Globus pallidus (tissue), 1 donor: ENCODE data around the gene TRNP1.

ENCODE experiments used
- DNase-seq: peaks from one replicate; pipeline ENCODE4 v3.0.0-alpha.2; 2015; ENCODE audit warnings: low spot score

Gene TRNP1

DNA sequence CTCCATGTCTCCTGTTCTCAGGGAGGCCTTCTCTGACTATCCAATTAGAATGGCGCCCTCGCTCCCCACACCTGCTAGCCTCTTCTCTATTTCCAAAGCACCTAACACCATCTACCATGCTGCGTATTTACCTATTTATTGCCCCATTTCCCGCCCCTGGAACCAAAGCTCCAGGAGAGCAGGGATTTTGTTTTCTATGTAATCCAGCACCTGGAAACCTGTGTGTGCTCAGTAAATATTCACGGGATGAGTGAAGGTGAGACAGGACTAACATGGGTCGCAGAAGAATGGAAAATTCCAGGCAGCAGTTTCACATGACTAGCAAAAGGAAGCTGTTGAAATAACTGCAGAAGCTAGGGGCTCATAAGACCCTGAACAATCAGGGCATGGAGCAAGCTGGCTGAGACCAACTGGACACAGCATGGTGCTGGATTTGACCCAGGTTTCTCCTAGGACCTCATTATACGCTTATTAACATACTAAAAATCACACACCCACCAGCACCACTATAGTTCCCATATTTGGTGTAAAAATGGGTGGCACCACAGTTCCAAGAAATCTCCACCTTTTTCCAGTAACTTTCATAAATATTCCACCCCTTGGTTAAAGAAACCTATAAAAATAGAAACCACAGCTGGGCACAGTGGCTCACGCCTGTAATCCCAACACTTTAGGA is 34.2 kb downstream of the TRNP1 start:
- no peak for DNase-seq

DNA sequence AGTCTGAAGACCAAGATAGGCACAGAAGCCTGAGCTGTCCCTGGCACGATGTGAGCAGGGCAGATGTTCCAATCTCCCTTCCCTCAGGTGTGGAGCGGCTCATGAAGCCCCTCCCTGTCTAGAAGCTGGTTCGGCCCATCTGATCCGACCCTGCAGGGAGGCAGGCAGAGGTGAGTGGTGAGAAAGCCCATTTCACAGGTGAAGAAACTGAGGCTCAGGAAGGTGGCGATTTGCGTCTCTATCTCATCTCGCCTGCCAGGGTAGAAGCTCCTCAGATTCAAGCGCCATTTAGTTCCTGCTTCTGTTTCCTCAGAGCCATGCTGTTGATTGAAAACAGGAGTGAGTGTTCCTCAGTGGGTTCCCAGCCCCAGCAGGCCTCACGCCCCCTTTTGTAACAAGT is 36.0 kb downstream of the TRNP1 start:
- DNase-seq = no peak

DNA sequence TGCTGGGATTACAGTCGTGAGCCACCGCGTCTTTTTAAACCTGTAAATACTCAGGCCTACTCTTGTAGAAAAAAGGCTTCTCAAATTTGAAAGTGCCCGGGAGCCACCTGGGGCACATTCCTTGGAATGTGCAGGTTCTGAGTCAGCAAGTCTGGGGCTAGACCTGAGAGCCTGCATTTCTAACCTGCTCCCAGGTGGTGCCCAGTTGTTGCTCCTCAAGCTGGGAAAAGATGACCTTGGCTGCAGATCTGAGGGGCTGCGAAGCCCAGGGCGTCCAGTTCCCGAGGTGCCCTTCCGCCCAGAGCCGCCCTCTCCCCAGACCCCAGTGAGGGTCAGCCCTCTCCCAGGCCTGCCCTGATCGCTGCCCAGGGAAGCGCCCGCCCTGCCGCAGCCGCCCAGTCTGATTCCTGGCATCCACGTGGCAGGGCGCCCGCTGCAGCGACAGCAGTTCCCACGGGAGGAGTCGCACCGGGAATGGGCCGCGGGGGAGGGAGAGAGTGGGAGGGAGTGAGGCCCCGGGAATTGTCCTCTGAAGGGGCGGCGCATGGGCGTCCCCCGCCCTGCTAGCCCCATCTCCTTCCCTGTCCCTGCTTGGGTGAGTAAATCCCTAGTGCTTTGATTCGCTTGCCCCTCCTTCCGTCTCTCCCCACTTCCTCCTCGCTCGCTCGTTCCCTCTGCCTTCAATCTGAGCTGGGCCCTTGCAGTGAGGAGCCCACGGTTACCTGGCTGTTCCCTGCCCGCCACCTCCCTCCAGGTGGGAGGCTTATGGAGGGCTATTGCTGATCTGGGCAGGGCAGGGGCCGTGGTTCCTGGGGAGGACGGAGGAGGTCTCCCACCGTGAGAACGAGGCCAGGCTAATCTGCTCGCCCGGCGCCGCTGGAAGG is 38.0 kb downstream of the TRNP1 start:
- no peak for DNase-seq

DNA sequence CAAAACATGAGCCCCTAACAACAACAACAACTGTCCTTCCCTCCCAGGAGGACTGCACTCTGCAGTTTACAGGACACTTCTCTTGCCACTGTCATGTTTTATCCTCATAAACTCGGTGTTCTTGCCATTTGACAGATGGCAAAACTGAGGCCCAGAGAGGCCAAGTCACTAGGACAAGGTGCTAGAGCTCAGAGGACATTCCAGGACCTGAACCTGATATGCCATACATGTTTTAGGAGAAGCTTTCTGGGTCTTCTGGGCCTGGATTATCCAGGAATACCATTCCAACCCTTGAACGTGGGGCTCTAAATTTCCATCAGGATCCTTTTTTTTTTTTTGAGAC is 38.6 kb downstream of the TRNP1 start:
- no peak for DNase-seq

DNA sequence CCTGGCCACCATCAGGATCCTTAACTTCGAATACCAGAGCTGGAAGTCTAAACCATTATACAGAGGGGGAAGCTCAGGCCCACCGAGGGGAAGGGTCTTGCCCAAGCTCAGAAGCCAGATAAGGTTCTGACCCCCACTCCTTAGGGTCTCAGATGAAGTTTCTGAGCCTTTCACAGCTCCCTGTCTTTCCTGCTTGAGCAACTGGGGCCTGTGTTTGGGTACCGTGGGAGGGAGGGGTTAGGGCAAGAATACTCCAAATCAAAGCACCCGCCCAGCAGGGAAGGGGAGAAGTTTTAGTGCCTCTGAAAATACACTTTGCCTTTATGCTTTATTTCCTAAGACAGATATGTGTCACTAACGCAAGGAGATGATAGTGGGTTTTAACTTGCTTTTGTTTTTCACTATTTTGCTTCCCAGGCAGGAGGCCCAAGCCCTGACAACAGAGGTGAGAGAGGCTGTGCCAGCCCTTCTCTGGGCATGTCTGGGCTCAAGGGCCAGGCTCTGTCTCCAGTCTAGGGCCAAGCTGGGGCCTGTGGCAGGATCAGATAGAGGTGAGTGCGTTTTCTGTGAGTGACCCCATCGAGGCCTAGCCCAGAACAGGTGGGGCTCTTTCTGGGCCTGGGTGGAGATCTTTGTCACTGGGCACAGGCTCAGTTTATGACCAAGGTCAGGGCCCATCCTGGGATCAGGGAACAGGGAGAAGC is 39.7 kb downstream of the TRNP1 start:
- no peak for DNase-seq

DNA sequence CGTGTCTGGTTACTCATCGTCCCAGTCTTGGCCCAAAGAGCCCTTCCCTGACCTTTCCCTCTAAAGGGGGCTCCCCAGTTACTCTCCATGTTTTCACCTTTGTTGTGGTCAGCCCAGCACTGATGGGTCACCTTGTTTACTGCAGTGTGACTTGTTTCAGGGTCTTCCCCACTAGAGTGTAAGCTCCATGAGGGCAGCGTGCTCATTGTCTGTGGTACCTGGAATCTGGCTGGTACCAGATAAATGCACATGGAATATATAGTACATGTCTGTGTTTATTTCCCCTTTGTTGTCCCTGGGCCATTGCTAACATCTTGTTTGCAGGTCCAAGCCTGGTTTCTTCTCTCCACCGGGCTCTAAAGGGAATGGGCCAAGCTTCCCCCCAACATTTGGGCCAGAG is 41.9 kb downstream of the TRNP1 start:
- no peak for DNase-seq

DNA sequence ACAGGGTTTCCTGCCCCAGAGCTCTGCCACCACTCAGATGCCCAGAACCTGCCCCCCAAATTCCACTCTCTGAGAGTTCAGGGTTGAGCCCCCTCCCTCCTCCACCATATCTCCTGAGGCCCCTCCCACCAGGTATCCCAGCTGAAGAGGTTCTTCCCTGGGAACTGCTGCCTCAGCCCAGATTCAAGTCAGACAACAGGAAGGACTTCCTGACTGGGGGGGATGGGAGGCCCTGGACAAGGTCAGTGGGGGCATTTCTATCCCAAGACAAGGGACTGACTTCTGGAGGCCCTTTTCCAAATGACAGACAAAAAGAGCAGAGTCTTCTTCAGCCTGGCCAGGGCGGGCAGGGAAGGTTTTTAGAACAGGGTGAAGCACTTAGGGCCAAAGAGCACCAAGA is 43.2 kb downstream of the TRNP1 start:
- DNase-seq = no peak

DNA sequence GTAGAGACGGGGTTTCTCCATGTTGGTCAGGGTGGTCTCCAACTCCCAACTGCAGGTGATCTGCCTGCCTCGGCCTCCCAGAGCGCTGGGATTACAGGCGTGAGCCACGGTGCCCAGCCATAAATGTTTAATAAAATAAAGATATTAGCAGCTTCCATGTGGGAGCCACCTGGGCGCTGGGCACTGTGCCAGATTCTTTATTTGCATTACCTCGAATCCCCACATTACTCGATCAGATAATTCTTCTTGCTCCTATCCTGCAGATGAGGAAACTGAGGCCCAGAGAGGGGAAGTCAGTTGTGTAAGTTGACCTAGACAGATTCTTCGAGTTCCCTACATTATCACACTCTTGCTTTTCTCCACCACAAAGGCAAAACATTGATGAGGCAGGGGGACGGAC is 44.0 kb downstream of the TRNP1 start:
- no peak for DNase-seq

DNA sequence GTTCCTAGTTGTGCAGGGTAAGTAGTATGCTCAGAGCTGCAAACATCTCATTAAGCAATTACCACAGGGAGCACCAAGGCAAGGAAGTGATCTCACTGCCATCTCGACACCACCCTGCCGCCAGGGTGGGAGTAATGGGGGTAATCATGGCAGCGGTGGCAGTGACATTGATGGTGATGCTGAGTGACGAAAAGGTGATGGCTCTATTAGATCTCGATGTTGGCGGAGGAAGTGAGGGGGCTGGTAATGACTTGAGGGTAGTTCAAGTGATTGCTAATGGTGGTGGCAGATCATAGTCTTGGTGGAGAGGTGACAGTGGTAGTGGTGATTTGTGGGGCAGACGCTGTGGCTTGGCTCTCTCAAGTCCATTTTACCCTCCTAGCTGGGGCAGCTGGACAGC is 44.5 kb downstream of the TRNP1 start:
- DNase-seq = no peak

DNA sequence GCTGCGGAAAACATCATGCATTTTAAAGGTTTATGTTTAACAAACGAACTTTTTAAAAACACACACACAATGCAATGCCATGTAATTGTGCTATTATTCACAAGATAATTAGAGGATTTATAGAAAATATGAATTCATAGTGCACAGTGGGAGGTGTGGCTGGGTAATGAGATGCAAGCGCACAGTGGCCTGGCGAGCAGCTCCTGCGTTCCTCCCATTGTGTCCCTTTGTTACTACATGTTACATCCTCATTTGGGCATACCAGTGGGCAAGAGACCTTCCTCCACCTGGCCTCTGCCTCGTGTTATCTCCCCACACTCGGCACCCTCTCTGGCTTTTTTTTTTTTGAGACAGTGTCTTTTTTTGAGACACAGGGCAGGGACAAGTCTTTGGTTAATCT is 49.2 kb downstream of the TRNP1 start:
- DNase-seq = no peak

DNA sequence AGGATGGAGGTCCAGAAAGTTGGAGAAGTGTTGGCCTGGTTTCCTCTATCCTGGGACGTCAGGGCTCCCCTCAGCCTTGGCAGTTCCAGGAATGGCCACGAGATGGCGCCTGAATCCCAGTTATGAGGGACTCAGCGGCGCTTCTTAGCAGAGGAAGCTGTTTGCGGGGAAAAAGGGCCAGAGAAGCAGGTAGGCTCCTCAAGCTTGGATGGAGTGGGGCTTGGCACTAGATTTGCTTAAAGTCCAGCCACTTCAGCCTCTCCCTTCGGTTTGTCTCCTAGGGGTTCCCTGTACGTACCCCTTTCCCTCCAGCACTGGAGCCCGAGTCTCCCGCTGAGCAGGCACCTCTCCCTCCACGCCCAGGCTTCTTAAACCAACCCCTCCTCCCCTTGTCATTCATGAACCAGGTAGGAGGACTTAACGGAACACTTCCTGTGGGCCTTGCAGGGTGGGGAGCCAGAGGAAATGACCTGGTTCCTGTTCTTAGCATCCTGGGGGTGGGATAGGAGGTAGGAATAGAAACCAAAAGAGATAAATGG is 51.2 kb downstream of the TRNP1 start:
- peak; percentile 66 for DNase-seq

DNA sequence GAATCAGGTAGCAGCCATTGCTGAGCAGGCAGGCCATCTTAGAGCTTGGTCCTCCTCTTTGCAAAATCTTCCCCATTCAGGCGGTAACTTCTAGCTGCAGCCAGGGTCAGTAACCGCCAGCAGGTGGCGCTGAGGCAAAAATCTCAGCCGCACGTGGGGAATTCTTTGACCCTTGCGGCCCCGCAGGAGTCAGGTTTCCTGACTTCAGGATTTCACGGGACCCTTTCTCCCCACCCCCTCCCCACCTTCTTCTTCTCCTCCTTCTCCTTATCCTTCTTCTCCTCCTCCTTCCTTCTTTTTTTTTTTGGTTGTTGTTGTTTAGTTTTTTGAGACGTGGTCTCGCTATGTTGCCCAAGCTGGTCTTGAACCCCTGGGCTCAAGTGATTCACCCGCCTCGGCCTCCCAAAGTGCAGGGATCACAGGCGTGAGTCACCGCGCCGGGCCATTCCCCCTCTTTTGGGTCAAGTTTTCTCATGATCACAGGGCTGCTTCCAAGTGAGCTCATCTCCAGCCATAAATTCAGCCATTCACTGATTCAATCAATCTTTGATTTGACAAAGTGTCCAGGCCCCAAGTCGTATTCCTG is 52.6 kb downstream of the TRNP1 start:
- peak; percentile 40 for DNase-seq

DNA sequence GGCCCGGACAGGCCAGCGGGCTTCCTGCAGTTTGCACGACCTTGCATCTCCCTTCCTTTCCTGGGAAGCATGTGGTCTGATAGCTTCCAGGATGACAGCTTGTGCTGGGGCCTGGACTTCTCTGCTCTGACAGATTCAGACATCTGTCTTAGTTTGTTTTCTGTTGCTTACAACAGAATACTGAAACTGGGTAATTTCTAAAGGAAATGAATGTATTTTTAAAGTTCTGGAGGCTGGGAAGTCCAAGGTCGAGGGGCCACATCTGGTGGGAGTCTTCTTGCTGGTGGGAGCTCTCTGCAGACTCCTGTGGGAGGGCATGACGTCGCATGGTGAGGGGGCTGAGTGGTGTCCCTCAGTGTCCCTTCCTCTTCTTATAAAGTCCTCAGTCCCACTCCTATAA is 54.4 kb downstream of the TRNP1 start:
- no peak for DNase-seq

DNA sequence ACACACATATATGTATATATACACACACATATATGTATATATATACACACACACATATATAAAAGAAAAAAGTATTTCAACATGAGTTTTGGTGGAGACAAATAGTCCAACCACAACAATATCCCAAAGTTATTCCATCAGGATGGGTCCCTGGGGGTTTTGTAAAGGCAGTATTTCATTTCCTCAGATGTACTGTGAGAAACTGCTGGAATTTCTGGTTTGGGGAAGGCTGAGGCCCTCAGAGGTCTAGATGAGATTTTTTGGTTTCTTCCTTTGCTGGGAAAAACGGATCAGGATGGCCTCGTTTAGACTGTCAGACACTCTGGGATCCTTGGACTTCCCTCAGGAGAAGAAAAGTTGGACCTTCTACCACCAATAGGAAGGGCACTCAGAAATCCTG is 55.6 kb downstream of the TRNP1 start:
- no peak for DNase-seq

DNA sequence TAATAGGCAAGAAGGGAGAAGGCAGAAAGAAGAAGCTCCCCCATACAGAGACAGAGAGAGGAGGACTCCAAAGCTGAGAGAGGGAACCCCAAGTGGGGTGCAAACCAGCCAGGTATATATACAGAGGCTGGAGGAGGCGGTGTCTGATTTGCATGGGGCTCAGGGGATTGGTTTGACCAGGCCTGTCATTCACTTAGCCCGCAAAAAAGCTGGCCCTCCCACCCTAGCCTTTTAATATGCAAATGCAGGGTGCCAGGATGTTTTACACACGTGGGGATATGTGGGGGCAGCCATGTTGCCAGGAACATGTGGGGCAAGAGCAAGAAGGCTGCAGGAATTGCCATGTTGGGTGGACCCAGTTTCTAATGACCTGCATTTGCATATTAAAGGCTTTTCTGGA is 56.1 kb downstream of the TRNP1 start:
- no peak for DNase-seq
